ELR (cell line): ENCODE measurements around the gene CHCHD3.

ENCODE experiments used
- DNase-seq: peaks from one replicate; pipeline ENCODE4 v3.0.0-alpha.2; 2015; ENCODE audit warnings: low read depth

CHCHD3 gene

GRCh38 chr7:133081599-133082389 lies at the start of gene CHCHD3:
CHCHD3 (minus strand) TSS chr7:133082090; CDS start chr7:133081937, 153 bp downstream.
- peak; percentile 98 for DNase-seq

- no peak for DNase-seq
Measured at GRCh38 chr7:133130166-133130565, 48.3 kb upstream of the CHCHD3 start.

GRCh38 chr7:133126422-133126821 lies 44.5 kb upstream of the CHCHD3 start:
- no peak for DNase-seq

GRCh38 chr7:133124974-133125373 lies 43.1 kb upstream of the CHCHD3 start:
- no peak for DNase-seq

- no peak for DNase-seq
Measured at GRCh38 chr7:133121175-133121844, 39.4 kb upstream of the CHCHD3 start.

GRCh38 chr7:133119067-133119466 lies 37.2 kb upstream of the CHCHD3 start:
- DNase-seq, result no peak

- DNase-seq, result no peak
Measured at GRCh38 chr7:133118261-133118660, 36.4 kb upstream of the CHCHD3 start.

GRCh38 chr7:133117452-133117851 lies 35.6 kb upstream of the CHCHD3 start:
- DNase-seq, result no peak

GRCh38 chr7:133115596-133115995 lies 33.7 kb upstream of the CHCHD3 start:
- DNase-seq, result no peak

- DNase-seq, result no peak
Measured at GRCh38 chr7:133114519-133114918, 32.6 kb upstream of the CHCHD3 start.

GRCh38 chr7:133112976-133113375 lies 31.1 kb upstream of the CHCHD3 start:
- no peak for DNase-seq

GRCh38 chr7:133112335-133112734 lies 30.4 kb upstream of the CHCHD3 start:
- no peak for DNase-seq

GRCh38 chr7:133110312-133110711 lies 28.4 kb upstream of the CHCHD3 start:
- no peak for DNase-seq

GRCh38 chr7:133109816-133110215 lies 27.9 kb upstream of the CHCHD3 start:
- DNase-seq, result peak; percentile 15

- no peak for DNase-seq
Measured at GRCh38 chr7:133108023-133108422, 26.1 kb upstream of the CHCHD3 start.

GRCh38 chr7:133102276-133103060 lies 20.6 kb upstream of the CHCHD3 start:
- DNase-seq, result no peak

GRCh38 chr7:133099633-133100286 lies 17.9 kb upstream of the CHCHD3 start:
- DNase-seq, result no peak

- DNase-seq, result peak; percentile 22
Measured at GRCh38 chr7:133095119-133095671, 13.3 kb upstream of the CHCHD3 start.

GRCh38 chr7:133091943-133092464 lies 10.1 kb upstream of the CHCHD3 start:
- DNase-seq, result no peak

- DNase-seq, result no peak
Measured at GRCh38 chr7:133082390-133082766, 488 bp upstream of the CHCHD3 start.

GRCh38 chr7:133081119-133081598 lies 731 bp downstream of the CHCHD3 start:
- peak; percentile 46 for DNase-seq
